ENCODE measurements around the gene UNC5C.

Gene UNC5C

DNA sequence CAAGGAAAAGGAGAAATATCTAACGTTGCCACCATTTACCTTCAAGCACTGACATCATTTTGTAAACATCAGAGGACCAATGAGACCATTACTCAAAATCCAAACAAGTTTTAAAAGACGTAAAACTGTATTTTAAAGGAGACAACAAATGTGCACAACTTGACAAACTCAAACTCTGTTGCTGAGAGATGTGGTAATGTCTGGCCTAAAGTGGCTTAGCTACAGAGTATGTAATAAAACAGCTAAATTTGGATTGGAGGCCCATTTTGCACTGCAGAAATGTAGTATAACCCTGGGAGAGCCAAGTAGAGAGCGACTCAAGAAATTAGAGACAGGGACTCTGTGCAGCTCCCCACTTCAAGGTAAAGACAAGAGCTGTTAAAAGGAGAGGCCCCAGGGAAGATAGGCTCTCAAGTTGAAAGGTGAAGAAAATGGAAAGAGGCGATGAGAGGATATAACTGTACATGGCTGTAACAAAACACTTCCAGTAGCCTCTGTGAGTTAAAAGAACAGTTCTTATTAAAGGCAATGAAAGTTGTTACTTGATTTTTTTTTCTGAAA lies 20.3 kb downstream of the UNC5C start:
- no peaks in the 10 kb centered on the region for H3K4me1 Mint-ChIP-seq
- ATAC-seq (replicated peaks; ENCODE audit: extremely low read depth, poor library complexity, severe bottlenecking), result no peak
- no peak overlapping the region for H3K4me3 Mint-ChIP-seq
- peaks cover 4% of the 10 kb centered on the region for H3K9me3 Mint-ChIP-seq
- H3K27me3 Mint-ChIP-seq, result no peaks in the 10 kb centered on the region
- no peak overlapping the region for H3K27ac Mint-ChIP-seq (ENCODE audit: low read depth)
- no peak for DNase-seq (ENCODE audit: low spot score in 2 of 2)
- H3K36me3 Mint-ChIP-seq (ENCODE audit: insufficient read depth), result no peaks in the 10 kb centered on the region

DNA sequence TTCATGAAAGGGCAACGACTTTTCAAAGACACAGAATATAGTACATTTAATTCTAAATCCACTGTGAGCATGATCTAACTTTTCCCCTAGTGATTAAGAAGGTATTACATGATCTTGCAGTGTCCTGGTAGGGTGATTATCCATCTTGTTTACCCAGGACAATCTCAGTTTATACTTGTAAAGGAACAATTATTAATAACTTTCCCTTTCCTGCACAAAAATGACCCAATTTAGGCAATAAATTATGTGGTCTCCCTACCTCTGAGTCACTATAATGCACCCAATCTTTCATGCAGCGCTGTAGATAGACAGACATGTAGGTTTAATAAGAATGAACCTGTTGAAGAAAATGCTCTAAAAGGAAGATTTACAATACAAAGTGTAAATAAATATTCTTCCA lies 22.7 kb downstream of the UNC5C start:
- DNase-seq (ENCODE audit: low spot score in 2 of 2), result no peak
- ATAC-seq (replicated peaks; ENCODE audit: extremely low read depth, poor library complexity, severe bottlenecking), result no peak
- Mint-ChIP-seq H3K4me1 (no peaks in the 10 kb centered on the region), H3K27me3 (no peaks in the 10 kb centered on the region), H3K27ac (ENCODE audit: low read depth) (no peak overlapping the region), H3K9me3 (peaks cover 8% of the 10 kb centered on the region), H3K4me3 (no peak overlapping the region), H3K36me3 (ENCODE audit: insufficient read depth) (no peaks in the 10 kb centered on the region)

DNA sequence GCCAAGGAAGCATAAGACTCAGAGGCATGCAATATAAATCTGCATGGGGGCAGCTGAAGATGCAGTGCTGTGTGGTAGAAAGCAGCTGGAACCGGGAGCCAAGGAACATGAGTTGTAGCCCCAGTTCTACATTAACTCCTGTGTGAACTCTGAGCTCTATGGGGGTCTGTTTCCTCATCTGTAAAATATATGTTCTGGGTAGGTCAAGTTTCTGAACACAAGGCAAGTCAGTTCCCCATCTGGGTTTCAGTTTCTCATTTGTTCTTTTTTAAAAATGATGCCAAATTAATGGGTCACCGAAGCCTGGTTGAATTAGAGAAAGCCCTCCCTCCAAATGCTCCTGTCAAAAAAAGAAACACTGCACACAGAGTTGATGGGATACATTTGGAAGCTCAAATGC lies 24.0 kb downstream of the UNC5C start:
- no peak for ATAC-seq (replicated peaks; ENCODE audit: extremely low read depth, poor library complexity, severe bottlenecking)
- Mint-ChIP-seq H3K27me3 (no peaks in the 10 kb centered on the region), H3K27ac (ENCODE audit: low read depth) (no peak overlapping the region), H3K9me3 (peaks cover 8% of the 10 kb centered on the region), H3K36me3 (ENCODE audit: insufficient read depth) (no peaks in the 10 kb centered on the region), H3K4me1 (no peaks in the 10 kb centered on the region), H3K4me3 (no peak overlapping the region)
- no peak for DNase-seq (ENCODE audit: low spot score in 2 of 2)

DNA sequence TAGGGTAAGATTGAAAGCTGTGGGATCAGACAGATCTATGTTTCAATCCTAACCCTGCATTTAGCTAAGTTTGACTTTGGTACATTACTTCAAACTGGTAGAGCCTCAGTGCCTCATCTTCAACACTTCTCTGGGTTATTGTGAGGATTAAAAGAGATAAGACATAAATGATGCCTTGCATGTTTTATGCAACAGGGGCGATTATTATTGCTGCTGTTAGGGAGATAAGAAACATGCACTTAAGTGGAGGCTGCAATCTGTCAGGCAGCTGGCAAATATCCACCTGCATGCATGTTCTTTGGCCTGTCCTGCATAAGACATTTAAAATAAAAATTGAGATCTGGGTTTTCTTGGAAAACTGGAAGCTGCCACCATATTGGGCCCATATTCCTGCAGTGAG lies 24.6 kb downstream of the UNC5C start:
- peaks cover 8% of the 10 kb centered on the region for H3K9me3 Mint-ChIP-seq
- ATAC-seq (replicated peaks; ENCODE audit: extremely low read depth, poor library complexity, severe bottlenecking), result no peak
- no peaks in the 10 kb centered on the region for H3K27me3 Mint-ChIP-seq
- H3K36me3 Mint-ChIP-seq (ENCODE audit: insufficient read depth), result no peaks in the 10 kb centered on the region
- H3K4me1 Mint-ChIP-seq, result no peaks in the 10 kb centered on the region
- no peak for DNase-seq (ENCODE audit: low spot score in 2 of 2)
- no peak overlapping the region for H3K4me3 Mint-ChIP-seq
- H3K27ac Mint-ChIP-seq (ENCODE audit: low read depth), result no peak overlapping the region

DNA sequence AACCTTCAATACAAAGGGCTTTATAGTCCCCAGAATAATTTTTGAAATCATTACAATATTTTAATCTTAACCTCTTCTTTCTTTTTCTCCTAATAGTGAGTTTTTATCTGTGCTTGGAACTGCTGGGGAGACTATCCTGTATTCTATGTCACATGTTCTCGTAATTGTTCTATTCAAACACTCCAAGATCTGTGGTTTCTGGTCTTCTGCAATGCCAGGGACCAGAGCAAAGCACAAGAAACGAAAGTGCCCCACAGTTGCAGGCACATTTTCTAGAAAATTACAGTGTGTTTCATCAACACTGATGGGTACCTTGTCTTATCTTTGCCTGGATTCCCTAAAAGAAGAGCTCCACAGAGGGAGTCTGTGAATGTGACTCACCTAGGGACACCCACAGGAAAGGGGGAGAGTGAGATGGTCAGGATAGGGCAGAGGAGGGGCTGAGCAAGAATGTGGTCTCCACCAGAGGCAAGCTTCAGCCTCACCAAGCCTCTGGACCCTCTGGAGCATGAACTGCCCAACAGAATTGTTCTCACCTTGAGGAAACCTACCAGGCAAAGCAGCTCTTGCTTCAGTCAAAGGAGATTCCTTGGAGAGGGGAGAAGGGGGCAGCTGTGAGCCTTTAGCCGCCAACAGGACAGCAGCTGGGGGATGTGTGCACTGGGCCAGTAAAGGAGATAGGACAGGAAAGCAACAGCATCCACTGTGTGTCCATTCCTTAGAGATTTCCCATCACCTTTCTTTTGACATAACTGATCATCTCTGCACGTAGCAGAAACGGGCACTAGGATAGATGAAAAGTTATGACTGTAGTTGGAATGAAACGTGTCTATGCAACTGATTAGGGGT lies 25.9 kb downstream of the UNC5C start:
- H3K27me3 Mint-ChIP-seq, result no peaks in the 10 kb centered on the region
- H3K4me3 Mint-ChIP-seq, result no peak overlapping the region
- H3K4me1 Mint-ChIP-seq, result no peaks in the 10 kb centered on the region
- H3K27ac Mint-ChIP-seq (ENCODE audit: low read depth), result no peak overlapping the region
- peaks cover 5% of the 10 kb centered on the region for H3K9me3 Mint-ChIP-seq
- no peak for DNase-seq (ENCODE audit: low spot score in 2 of 2)
- no peaks in the 10 kb centered on the region for H3K36me3 Mint-ChIP-seq (ENCODE audit: insufficient read depth)
- ATAC-seq (replicated peaks; ENCODE audit: extremely low read depth, poor library complexity, severe bottlenecking), result no peak

DNA sequence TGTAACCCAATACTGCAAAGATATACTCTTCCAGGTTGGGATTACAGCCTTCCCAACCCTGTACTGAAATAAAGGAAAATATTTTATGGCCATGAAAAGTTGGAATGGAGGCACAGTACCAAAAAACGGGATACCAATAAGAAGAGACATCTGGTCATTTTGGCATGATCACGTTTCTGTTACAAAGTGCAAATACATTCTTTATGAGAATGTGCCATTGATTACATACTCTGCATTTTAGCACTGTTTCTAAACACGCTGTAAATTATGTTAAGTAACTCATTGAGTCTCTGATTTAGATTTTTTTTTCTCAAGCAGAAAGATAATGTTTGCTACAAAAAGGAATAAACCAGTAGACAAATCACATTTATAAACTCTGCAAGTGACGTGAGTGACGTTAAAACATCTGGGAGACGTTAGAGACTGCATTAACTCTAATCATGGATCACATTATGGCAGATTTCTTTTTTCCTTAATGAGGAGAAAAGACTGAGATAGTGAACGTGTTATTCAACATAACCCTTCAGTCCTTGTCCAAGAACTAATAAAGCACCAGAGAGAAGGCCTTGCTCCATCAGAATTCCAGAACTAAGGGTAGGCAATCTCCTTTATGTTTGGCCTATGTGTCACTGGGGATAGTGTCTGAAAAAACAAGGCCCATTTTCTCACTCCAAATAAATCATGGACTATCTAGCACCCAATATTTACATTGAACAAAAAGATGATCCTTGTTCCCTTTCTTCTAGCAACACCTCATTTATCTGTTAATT lies 31.0 kb downstream of the UNC5C start:
- H3K36me3 Mint-ChIP-seq (ENCODE audit: insufficient read depth), result no peaks in the 10 kb centered on the region
- H3K4me3 Mint-ChIP-seq, result no peak overlapping the region
- H3K27me3 Mint-ChIP-seq, result no peaks in the 10 kb centered on the region
- no peak overlapping the region for H3K27ac Mint-ChIP-seq (ENCODE audit: low read depth)
- DNase-seq (ENCODE audit: low spot score in 2 of 2), result no peak
- H3K4me1 Mint-ChIP-seq, result no peaks in the 10 kb centered on the region
- ATAC-seq (replicated peaks; ENCODE audit: extremely low read depth, poor library complexity, severe bottlenecking), result no peak
- H3K9me3 Mint-ChIP-seq, result no peaks in the 10 kb centered on the region

DNA sequence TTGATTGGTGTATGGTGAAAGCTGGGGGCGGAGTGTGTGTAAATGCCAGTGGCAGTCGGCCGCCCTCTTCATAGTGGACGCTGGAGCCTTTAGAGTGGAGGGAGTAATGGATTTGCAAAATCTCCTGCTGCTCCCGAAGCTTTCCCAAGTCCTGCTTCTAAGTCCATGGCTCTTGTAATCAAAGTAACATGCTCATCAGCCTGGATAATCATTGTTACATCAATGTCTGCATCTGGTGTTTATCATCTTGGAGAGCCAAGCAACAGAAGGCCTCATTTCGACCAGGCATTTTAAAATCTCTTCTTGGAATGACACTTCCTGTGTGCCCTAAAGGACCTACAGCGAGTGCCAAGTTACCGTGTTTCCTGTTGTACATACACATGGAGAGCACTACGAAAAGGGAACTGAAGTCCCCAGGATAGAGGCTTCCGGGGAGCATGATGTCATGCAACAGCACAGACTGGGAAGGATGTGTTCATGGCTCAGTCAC lies 32.2 kb downstream of the UNC5C start:
- Mint-ChIP-seq H3K27ac (ENCODE audit: low read depth) (no peak overlapping the region), H3K4me1 (no peaks in the 10 kb centered on the region), H3K27me3 (no peaks in the 10 kb centered on the region), H3K9me3 (peaks cover 5% of the 10 kb centered on the region), H3K4me3 (no peak overlapping the region), H3K36me3 (ENCODE audit: insufficient read depth) (no peaks in the 10 kb centered on the region)
- no peak for DNase-seq (ENCODE audit: low spot score in 2 of 2)
- ATAC-seq (replicated peaks; ENCODE audit: extremely low read depth, poor library complexity, severe bottlenecking), result no peak

DNA sequence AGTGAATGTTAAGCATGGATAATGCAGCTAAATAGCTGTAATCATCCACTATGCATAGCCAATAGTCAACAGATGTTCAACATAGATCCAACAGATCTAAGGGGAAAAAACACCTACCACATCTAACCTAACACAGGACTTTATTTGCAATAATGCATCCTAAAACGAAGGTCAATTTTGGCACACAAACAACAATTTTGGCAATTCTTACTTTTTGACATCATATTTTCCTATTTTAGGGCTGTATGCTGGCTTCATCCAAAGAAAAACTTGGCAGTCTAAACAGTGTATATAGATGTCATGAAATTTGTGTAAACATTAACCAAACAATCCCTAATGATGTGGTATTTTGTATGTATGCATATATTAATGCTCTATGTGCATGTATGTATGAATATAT lies 33.2 kb downstream of the UNC5C start:
- ATAC-seq (replicated peaks; ENCODE audit: extremely low read depth, poor library complexity, severe bottlenecking), result no peak
- H3K4me3 Mint-ChIP-seq, result no peak overlapping the region
- no peak overlapping the region for H3K27ac Mint-ChIP-seq (ENCODE audit: low read depth)
- no peaks in the 10 kb centered on the region for H3K27me3 Mint-ChIP-seq
- no peaks in the 10 kb centered on the region for H3K4me1 Mint-ChIP-seq
- H3K9me3 Mint-ChIP-seq, result peaks cover 6% of the 10 kb centered on the region
- DNase-seq (ENCODE audit: low spot score in 2 of 2), result no peak
- H3K36me3 Mint-ChIP-seq (ENCODE audit: insufficient read depth), result no peaks in the 10 kb centered on the region

DNA sequence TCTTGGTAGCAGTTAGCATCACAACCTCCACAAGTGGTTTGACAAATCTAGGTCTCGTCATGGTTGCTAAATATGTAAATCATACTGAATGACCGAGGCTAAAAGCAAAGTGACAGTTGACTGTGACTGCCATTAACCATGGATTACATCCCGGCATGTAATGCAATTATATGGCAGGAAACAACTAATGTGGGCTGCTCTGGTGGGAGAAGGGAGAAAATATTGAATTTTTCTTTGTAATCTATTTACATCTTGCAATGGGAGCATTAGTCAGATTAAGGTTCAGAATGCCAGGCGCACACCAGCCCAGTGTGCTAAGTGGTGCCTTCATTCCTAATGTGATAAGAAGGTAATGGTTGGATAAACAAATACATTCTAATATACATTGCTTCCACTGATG lies 35.8 kb downstream of the UNC5C start:
- H3K36me3 Mint-ChIP-seq (ENCODE audit: insufficient read depth), result no peaks in the 10 kb centered on the region
- H3K9me3 Mint-ChIP-seq, result peaks cover 6% of the 10 kb centered on the region
- DNase-seq (ENCODE audit: low spot score in 2 of 2) (no peak), ATAC-seq (replicated peaks; ENCODE audit: extremely low read depth, poor library complexity, severe bottlenecking) (no peak)
- H3K27me3 Mint-ChIP-seq, result no peaks in the 10 kb centered on the region
- H3K4me1 Mint-ChIP-seq, result no peaks in the 10 kb centered on the region
- no peak overlapping the region for H3K4me3 Mint-ChIP-seq
- H3K27ac Mint-ChIP-seq (ENCODE audit: low read depth), result no peak overlapping the region

DNA sequence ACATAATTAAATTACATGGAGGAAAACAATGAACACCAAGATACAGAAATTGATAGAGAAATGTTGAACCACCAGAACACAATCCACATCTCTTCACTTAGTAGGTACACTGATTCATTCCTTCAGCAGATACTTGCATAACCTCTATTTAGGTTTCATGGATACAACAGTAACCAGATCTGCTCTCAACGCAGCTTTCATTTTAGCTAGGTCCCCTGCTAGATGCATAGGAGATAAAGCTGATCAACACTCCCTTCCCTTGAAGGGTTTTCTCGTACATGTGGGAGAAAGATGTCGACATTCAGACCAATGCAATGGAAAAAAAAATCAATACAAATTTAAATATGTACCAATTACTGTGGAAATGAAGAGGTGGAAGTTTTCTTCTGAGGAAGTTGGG lies 37.3 kb downstream of the UNC5C start:
- H3K9me3 Mint-ChIP-seq, result peaks cover 13% of the 10 kb centered on the region
- no peaks in the 10 kb centered on the region for H3K36me3 Mint-ChIP-seq (ENCODE audit: insufficient read depth)
- ATAC-seq (replicated peaks; ENCODE audit: extremely low read depth, poor library complexity, severe bottlenecking) (no peak), DNase-seq (ENCODE audit: low spot score in 2 of 2) (no peak)
- no peak overlapping the region for H3K4me3 Mint-ChIP-seq
- no peaks in the 10 kb centered on the region for H3K27me3 Mint-ChIP-seq
- no peak overlapping the region for H3K27ac Mint-ChIP-seq (ENCODE audit: low read depth)
- no peaks in the 10 kb centered on the region for H3K4me1 Mint-ChIP-seq

DNA sequence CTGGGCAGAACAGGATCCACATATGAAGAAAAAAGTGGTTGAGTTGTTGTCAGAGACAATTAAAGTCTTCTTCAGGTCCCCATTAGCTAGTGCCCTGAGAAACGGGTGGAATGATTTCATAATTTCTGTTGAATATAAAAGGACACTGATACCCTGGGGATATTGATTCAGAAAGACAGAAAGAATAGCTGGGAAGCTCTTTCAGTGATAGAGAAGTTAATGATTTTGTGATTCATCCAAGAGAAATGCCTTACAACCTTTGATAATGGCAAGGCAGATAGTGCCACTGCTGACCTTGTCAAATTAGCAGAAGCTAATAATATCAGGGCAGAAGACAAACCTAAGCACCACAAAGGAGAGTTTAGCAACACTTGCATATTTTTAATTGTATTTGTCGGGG lies 37.9 kb downstream of the UNC5C start:
- H3K9me3 Mint-ChIP-seq, result peaks cover 13% of the 10 kb centered on the region
- no peaks in the 10 kb centered on the region for H3K27me3 Mint-ChIP-seq
- H3K4me3 Mint-ChIP-seq, result no peak overlapping the region
- ATAC-seq (replicated peaks; ENCODE audit: extremely low read depth, poor library complexity, severe bottlenecking), result no peak
- no peak for DNase-seq (ENCODE audit: low spot score in 2 of 2)
- no peak overlapping the region for H3K27ac Mint-ChIP-seq (ENCODE audit: low read depth)
- H3K36me3 Mint-ChIP-seq (ENCODE audit: insufficient read depth), result no peaks in the 10 kb centered on the region
- no peaks in the 10 kb centered on the region for H3K4me1 Mint-ChIP-seq

DNA sequence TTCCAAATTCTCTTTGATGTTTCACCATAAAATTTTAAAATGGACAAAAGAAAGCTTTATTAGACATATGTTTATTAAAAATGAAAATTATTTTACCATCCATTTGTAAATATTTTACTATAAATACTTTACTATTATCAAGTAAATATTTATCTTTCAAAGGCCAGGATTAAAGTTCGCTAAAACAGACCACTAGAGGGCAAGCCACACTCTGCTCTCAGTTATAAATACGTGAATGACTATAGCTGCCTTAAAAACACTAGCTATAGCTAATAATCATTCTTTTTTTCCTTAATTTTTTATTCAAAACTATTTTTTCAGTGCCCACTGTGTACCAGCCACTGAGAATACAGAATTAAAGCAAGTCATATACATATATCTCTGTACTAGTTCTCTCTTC lies 38.6 kb downstream of the UNC5C start:
- peaks cover 3% of the 10 kb centered on the region for H3K36me3 Mint-ChIP-seq (ENCODE audit: insufficient read depth)
- no peak overlapping the region for H3K27ac Mint-ChIP-seq (ENCODE audit: low read depth)
- no peaks in the 10 kb centered on the region for H3K4me1 Mint-ChIP-seq
- peaks cover 13% of the 10 kb centered on the region for H3K9me3 Mint-ChIP-seq
- DNase-seq (ENCODE audit: low spot score in 2 of 2) (no peak), ATAC-seq (replicated peaks; ENCODE audit: extremely low read depth, poor library complexity, severe bottlenecking) (no peak)
- H3K27me3 Mint-ChIP-seq, result no peaks in the 10 kb centered on the region
- no peak overlapping the region for H3K4me3 Mint-ChIP-seq

DNA sequence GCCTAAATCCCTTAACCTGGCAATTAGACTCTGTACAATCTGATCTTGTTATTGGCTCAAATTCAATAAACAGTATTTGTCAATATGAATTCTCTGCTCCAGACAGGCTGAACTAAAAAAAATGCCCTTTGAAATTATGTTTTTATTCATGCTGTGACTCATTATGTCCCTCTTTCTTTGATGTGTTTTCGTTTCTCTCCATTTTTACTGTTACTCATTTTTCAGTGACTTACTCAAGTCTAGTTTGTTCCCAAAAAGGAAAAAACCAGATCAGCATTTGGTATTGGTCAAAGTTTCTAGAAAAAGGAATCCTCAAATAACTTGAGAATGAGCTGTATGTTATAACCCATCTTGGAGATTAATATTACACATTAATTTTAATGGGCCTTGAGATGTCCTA lies 40.4 kb downstream of the UNC5C start:
- DNase-seq (ENCODE audit: low spot score in 2 of 2) (no peak), ATAC-seq (replicated peaks; ENCODE audit: extremely low read depth, poor library complexity, severe bottlenecking) (no peak)
- Mint-ChIP-seq H3K9me3 (peaks cover 24% of the 10 kb centered on the region), H3K36me3 (ENCODE audit: insufficient read depth) (peaks cover 3% of the 10 kb centered on the region), H3K27ac (ENCODE audit: low read depth) (no peak overlapping the region), H3K4me3 (no peak overlapping the region), H3K4me1 (no peaks in the 10 kb centered on the region), H3K27me3 (no peaks in the 10 kb centered on the region)
